ENCODE data around the gene MMP10.

DNA sequence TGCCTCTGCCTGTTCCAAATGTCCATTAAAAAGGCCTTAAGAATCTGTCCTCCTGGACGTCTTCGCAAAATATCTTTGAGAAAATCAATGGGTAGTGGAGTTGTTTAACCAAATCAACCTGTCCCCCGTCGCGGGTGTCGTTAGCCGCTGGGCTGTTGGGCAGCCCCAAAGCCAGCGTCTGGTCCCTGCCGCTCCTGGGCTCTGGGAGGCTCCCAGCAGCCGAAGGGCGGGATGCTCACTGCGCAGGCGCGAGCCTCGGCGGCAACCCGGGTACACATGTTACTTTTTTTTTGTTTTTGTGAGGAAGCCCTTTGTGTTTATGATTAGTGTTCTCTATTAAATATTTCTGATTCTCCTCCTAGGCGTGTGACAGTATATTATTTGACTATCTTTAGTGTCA, 12.6 kb downstream of the MMP10 start:
- TF ChIP-seq, protein P1, sequence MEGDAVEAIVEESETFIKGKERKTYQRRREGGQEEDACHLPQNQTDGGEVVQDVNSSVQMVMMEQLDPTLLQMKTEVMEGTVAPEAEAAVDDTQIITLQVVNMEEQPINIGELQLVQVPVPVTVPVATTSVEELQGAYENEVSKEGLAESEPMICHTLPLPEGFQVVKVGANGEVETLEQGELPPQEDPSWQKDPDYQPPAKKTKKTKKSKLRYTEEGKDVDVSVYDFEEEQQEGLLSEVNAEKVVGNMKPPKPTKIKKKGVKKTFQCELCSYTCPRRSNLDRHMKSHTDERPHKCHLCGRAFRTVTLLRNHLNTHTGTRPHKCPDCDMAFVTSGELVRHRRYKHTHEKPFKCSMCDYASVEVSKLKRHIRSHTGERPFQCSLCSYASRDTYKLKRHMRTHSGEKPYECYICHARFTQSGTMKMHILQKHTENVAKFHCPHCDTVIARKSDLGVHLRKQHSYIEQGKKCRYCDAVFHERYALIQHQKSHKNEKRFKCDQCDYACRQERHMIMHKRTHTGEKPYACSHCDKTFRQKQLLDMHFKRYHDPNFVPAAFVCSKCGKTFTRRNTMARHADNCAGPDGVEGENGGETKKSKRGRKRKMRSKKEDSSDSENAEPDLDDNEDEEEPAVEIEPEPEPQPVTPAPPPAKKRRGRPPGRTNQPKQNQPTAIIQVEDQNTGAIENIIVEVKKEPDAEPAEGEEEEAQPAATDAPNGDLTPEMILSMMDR (conservative IDR thresholded peaks at IDR 0.05 in 1 of 2, IDR thresholded peaks at IDR 0.05 in 1 of 2; ENCODE audit: low read depth in 1 of 2, low read length in 2 of 2) = no peak
- TF ChIP-seq EZH2 (IDR thresholded peaks at IDR 0.05; ENCODE audit: low read length, missing control alignments) = no peak

Measured in fibroblast of lung (primary cell).